GM06990 (cell line): ENCODE results near the gene CCDC33.

ENCODE experiments used
- DNase-seq: peaks from one replicate; pipeline ENCODE4 v3.0.0-alpha.2; 2011; ENCODE audit not compliant: insufficient read length; ENCODE audit errors: extremely low read depth
- H3K27me3 ChIP-seq: replicated peaks from 2 replicates; pipeline ENCODE4 v1.6.0; 2011; ENCODE audit warnings: low read length; ENCODE audit not compliant: control insufficient read depth, insufficient read depth
- H3K36me3 ChIP-seq: 2 replicates; pipeline ENCODE4 v1.5.1; 2011; ENCODE audit warnings: low read length; ENCODE audit not compliant: control insufficient read depth, insufficient read depth
- H3K4me3 ChIP-seq: replicated peaks from 2 replicates; pipeline ENCODE4 v1.5.1; 2011; ENCODE audit warnings: low read depth, mild to moderate bottlenecking, control low read depth, low read length
- TF ChIP-seq, protein P1 (sequence below): IDR thresholded peaks from 2 replicates; pipeline ENCODE4 v1.5.1; 2011; ENCODE audit warnings: low read length, control low read depth, mild to moderate bottlenecking, inconsistent platforms; ENCODE audit not compliant: insufficient read depth, poor library complexity, severe bottlenecking

Gene CCDC33

DNA sequence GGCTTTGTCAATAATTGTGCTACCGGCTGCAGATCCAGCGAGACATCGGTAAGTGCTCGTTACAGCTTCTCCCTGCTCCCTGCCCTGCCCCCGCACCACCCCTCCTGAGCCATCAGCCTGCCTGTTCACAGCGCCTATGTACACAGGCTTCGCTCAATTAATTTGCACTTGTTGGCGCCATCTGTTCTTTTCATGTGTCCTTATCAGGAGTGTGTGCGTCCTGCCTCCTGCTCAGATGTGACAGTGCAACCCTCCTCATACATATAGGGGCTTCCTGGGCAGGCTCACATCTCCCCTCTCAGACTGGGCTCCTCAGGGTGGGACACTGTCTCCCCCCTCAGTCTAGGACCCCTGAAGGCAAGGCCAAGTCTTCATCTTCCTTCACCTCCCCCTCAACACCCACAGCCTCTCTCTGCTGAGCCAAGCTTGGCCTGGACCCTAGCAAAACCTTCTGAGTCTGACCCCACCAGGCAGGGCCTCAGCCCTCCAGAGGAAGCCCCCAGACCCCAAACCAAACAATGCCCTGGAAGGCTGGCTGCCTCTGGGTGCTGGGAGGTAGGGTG lies 76.4 kb downstream of the CCDC33 start:
- H3K4me3 ChIP-seq, result no peak overlapping the region
- no peak for DNase-seq
- TF ChIP-seq, protein P1, sequence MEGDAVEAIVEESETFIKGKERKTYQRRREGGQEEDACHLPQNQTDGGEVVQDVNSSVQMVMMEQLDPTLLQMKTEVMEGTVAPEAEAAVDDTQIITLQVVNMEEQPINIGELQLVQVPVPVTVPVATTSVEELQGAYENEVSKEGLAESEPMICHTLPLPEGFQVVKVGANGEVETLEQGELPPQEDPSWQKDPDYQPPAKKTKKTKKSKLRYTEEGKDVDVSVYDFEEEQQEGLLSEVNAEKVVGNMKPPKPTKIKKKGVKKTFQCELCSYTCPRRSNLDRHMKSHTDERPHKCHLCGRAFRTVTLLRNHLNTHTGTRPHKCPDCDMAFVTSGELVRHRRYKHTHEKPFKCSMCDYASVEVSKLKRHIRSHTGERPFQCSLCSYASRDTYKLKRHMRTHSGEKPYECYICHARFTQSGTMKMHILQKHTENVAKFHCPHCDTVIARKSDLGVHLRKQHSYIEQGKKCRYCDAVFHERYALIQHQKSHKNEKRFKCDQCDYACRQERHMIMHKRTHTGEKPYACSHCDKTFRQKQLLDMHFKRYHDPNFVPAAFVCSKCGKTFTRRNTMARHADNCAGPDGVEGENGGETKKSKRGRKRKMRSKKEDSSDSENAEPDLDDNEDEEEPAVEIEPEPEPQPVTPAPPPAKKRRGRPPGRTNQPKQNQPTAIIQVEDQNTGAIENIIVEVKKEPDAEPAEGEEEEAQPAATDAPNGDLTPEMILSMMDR, result no peak
- no peaks in the 10 kb centered on the region; the same call in 1 of the 2 replicates for H3K27me3 ChIP-seq
- no peaks in the 10 kb centered on the region for H3K36me3 ChIP-seq

GRCh38 chr15:74313889-74314288 lies 77.8 kb downstream of the CCDC33 start:
- TF ChIP-seq, protein P1, result no peak
- no peak overlapping the region for H3K4me3 ChIP-seq
- DNase-seq, result no peak
- H3K27me3 ChIP-seq, result no peaks in the 10 kb centered on the region
- no peaks in the 10 kb centered on the region for H3K36me3 ChIP-seq

- no peaks in the 10 kb centered on the region for H3K27me3 ChIP-seq
- TF ChIP-seq, protein P1, result no peak
- no peaks in the 10 kb centered on the region for H3K36me3 ChIP-seq
- DNase-seq, result no peak
- no peak overlapping the region for H3K4me3 ChIP-seq
Observed at GRCh38 chr15:74314795-74315438, 78.8 kb downstream of the CCDC33 start.

- Histone ChIP-seq H3K4me3 (no peak overlapping the region), H3K36me3 (no peaks in the 10 kb centered on the region), H3K27me3 (no peaks in the 10 kb centered on the region)
- DNase-seq, result peak; percentile 63
- TF ChIP-seq, protein P1, result no peak
Observed at GRCh38 chr15:74315626-74316025, 79.5 kb downstream of the CCDC33 start.

- no peak for DNase-seq
- H3K27me3 ChIP-seq, result no peaks in the 10 kb centered on the region
- no peak overlapping the region for H3K4me3 ChIP-seq
- H3K36me3 ChIP-seq, result no peaks in the 10 kb centered on the region
- TF ChIP-seq, protein P1, result no peak
Observed at GRCh38 chr15:74316141-74316540, 80.0 kb downstream of the CCDC33 start.
